Measurements from ENCODE around the gene CHRNA4.

- no peak for TF ChIP-seq CTCF (IDR thresholded peaks at IDR 0.05)
- TF ChIP-seq EP300 (IDR thresholded peaks at IDR 0.05; ENCODE audit: low read depth): no peak
- TF ChIP-seq POLR2AphosphoS5 (IDR thresholded peaks at IDR 0.05): no peak
Measured at GRCh38 chr20:63395723-63396122, 34.6 kb upstream of the CHRNA4 start.
